ENCODE measurements around the gene CMTR1.

DNA sequence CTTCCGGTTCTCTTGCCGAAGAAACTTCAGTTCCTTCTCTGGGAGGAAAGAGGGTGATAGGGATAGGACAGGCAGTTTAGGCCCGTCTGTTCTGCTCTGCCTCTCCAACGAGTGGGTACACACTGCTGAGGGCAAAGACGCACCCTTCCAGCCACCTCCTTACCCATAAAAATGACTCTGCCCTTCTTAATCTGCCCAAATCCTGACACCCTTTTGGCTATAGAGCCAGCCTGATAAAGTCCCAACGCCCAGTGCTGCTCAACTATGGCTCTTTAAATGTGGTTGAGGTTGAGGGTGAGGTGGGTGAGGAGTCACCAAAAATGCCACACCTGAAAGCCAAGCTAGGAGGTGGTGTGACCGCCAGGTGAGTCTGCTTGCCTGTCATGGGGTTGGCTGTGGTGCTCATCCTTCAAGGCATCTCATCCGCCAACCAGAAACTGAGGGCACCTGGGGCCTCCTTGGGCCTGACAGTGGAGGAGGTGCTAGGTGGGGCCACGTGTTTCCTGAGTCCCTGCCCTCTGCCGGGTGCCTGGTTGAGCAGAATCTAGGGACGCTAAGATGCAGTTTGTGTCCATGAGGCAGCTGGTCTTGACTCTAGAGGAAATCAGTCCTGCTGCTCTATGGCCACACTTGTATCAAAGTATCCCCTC is 50.4 kb downstream of the CMTR1 start:
- TF ChIP-seq, protein P1, sequence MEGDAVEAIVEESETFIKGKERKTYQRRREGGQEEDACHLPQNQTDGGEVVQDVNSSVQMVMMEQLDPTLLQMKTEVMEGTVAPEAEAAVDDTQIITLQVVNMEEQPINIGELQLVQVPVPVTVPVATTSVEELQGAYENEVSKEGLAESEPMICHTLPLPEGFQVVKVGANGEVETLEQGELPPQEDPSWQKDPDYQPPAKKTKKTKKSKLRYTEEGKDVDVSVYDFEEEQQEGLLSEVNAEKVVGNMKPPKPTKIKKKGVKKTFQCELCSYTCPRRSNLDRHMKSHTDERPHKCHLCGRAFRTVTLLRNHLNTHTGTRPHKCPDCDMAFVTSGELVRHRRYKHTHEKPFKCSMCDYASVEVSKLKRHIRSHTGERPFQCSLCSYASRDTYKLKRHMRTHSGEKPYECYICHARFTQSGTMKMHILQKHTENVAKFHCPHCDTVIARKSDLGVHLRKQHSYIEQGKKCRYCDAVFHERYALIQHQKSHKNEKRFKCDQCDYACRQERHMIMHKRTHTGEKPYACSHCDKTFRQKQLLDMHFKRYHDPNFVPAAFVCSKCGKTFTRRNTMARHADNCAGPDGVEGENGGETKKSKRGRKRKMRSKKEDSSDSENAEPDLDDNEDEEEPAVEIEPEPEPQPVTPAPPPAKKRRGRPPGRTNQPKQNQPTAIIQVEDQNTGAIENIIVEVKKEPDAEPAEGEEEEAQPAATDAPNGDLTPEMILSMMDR (IDR thresholded peaks at IDR 0.05): no peak
- TF ChIP-seq EP300 (IDR thresholded peaks at IDR 0.05) (no peak), POLR2AphosphoS5 (IDR thresholded peaks at IDR 0.05) (no peak)
